ENCODE measurements around the gene NLRP9. TPM values are rescaled to one million over a fixed set of nuclear protein-coding genes. Genes with fewer than 3 reads are reported as not detected.

The NLRP9 gene
- total RNA-seq, 2 donors from 2014 or later: not detected

- Mint-ChIP-seq H3K4me3 (no peak overlapping the region), H3K4me1 (no peaks in the 10 kb centered on the region), H3K27me3 (no peaks in the 10 kb centered on the region), H3K27ac (no peak overlapping the region), H3K36me3 (ENCODE audit: low read depth) (peaks cover 3% of the 10 kb centered on the region)
- no peaks in the 10 kb centered on the region for H3K9me3 ChIP-seq (ENCODE audit: control insufficient read depth, low read length, poor library complexity, severe bottlenecking)
- ATAC-seq (no peak), DNase-seq (no peak)
Measured at GRCh38 chr19:55698256-55698655, 39.9 kb downstream of the NLRP9 start.

GRCh38 chr19:55697698-55698097 lies 40.5 kb downstream of the NLRP9 start:
- H3K36me3 Mint-ChIP-seq (ENCODE audit: low read depth): peaks cover 3% of the 10 kb centered on the region
- peak overlapping the region; percentile 41 for H3K27ac Mint-ChIP-seq
- DNase-seq: no peak

GRCh38 chr19:55697069-55697440 lies 41.1 kb downstream of the NLRP9 start:
- H3K27ac Mint-ChIP-seq: peak overlapping the region; percentile 41
- no peak for ATAC-seq
- no peaks in the 10 kb centered on the region for H3K9me3 ChIP-seq (ENCODE audit: control insufficient read depth, low read length, poor library complexity, severe bottlenecking)
- no peaks in the 10 kb centered on the region for H3K4me1 Mint-ChIP-seq
- H3K27me3 Mint-ChIP-seq: no peaks in the 10 kb centered on the region
- DNase-seq: no peak
- no peak overlapping the region for H3K4me3 Mint-ChIP-seq
- H3K36me3 Mint-ChIP-seq (ENCODE audit: low read depth): peaks cover 3% of the 10 kb centered on the region

More at GRCh38 chr19:55697698-55698097, 40.5 kb downstream of the NLRP9 start:
- no peaks in the 10 kb centered on the region for H3K9me3 ChIP-seq (ENCODE audit: control insufficient read depth, low read length, poor library complexity, severe bottlenecking)
- ATAC-seq: no peak
- Mint-ChIP-seq H3K4me3 (no peak overlapping the region), H3K4me1 (no peaks in the 10 kb centered on the region), H3K27me3 (no peaks in the 10 kb centered on the region)

- Mint-ChIP-seq H3K36me3 (ENCODE audit: low read depth) (peaks cover 3% of the 10 kb centered on the region), H3K27ac (no peak overlapping the region), H3K27me3 (no peaks in the 10 kb centered on the region), H3K4me3 (no peak overlapping the region), H3K4me1 (no peaks in the 10 kb centered on the region)
- DNase-seq: no peak
- ATAC-seq: no peak
- H3K9me3 ChIP-seq (ENCODE audit: control insufficient read depth, low read length, poor library complexity, severe bottlenecking): no peaks in the 10 kb centered on the region
Measured at GRCh38 chr19:55696301-55697068, 41.7 kb downstream of the NLRP9 start.

- no peaks in the 10 kb centered on the region for H3K4me1 Mint-ChIP-seq
- peaks cover 3% of the 10 kb centered on the region for H3K36me3 Mint-ChIP-seq (ENCODE audit: low read depth)
- no peak overlapping the region for H3K27ac Mint-ChIP-seq
- no peak for ATAC-seq
- no peak overlapping the region for H3K4me3 Mint-ChIP-seq
- no peaks in the 10 kb centered on the region for H3K27me3 Mint-ChIP-seq
- H3K9me3 ChIP-seq (ENCODE audit: control insufficient read depth, low read length, poor library complexity, severe bottlenecking): no peaks in the 10 kb centered on the region
- no peak for DNase-seq
Measured at GRCh38 chr19:55695511-55696290, 42.5 kb downstream of the NLRP9 start.

- DNase-seq (no peak), ATAC-seq (no peak)
- H3K36me3 Mint-ChIP-seq (ENCODE audit: low read depth): peaks cover 3% of the 10 kb centered on the region
- H3K27ac Mint-ChIP-seq: no peak overlapping the region
- no peaks in the 10 kb centered on the region for H3K27me3 Mint-ChIP-seq
- H3K4me3 Mint-ChIP-seq: no peak overlapping the region
- no peaks in the 10 kb centered on the region for H3K4me1 Mint-ChIP-seq
- H3K9me3 ChIP-seq (ENCODE audit: control insufficient read depth, low read length, poor library complexity, severe bottlenecking): no peaks in the 10 kb centered on the region
Measured at GRCh38 chr19:55694656-55695491, 43.3 kb downstream of the NLRP9 start.

- peak overlapping the region; percentile 21 for H3K27ac Mint-ChIP-seq
- no peaks in the 10 kb centered on the region for H3K4me1 Mint-ChIP-seq
- no peaks in the 10 kb centered on the region for H3K27me3 Mint-ChIP-seq
- ATAC-seq: no peak
- no peaks in the 10 kb centered on the region for H3K9me3 ChIP-seq (ENCODE audit: control insufficient read depth, low read length, poor library complexity, severe bottlenecking)
- no peak for DNase-seq
- H3K4me3 Mint-ChIP-seq: no peak overlapping the region
- peaks cover 5% of the 10 kb centered on the region for H3K36me3 Mint-ChIP-seq (ENCODE audit: low read depth)
Measured at GRCh38 chr19:55694241-55694655, 44.0 kb downstream of the NLRP9 start.

- H3K9me3 ChIP-seq (ENCODE audit: control insufficient read depth, low read length, poor library complexity, severe bottlenecking): no peaks in the 10 kb centered on the region
- Mint-ChIP-seq H3K27me3 (no peaks in the 10 kb centered on the region), H3K4me1 (peaks cover 2% of the 10 kb centered on the region), H3K27ac (peak overlapping the region; percentile 21), H3K36me3 (ENCODE audit: low read depth) (peaks cover 3% of the 10 kb centered on the region), H3K4me3 (no peak overlapping the region)
- DNase-seq (no peak), ATAC-seq (no peak)
Measured at GRCh38 chr19:55693336-55693974, 44.7 kb downstream of the NLRP9 start.

GRCh38 chr19:55692681-55693081 lies 45.5 kb downstream of the NLRP9 start:
- H3K9me3 ChIP-seq (ENCODE audit: control insufficient read depth, low read length, poor library complexity, severe bottlenecking): no peaks in the 10 kb centered on the region
- Mint-ChIP-seq H3K4me3 (no peak overlapping the region), H3K4me1 (peaks cover 5% of the 10 kb centered on the region), H3K36me3 (ENCODE audit: low read depth) (peaks cover 2% of the 10 kb centered on the region), H3K27me3 (no peaks in the 10 kb centered on the region), H3K27ac (no peak overlapping the region)
- ATAC-seq (no peak), DNase-seq (no peak)

- H3K27me3 Mint-ChIP-seq: no peaks in the 10 kb centered on the region
- no peak overlapping the region for H3K4me3 Mint-ChIP-seq
- peaks cover 5% of the 10 kb centered on the region for H3K4me1 Mint-ChIP-seq
- H3K36me3 Mint-ChIP-seq (ENCODE audit: low read depth): peaks cover 2% of the 10 kb centered on the region
- no peak overlapping the region for H3K27ac Mint-ChIP-seq
- ATAC-seq (no peak), DNase-seq (no peak)
- no peaks in the 10 kb centered on the region for H3K9me3 ChIP-seq (ENCODE audit: control insufficient read depth, low read length, poor library complexity, severe bottlenecking)
Measured at GRCh38 chr19:55691561-55692481, 46.4 kb downstream of the NLRP9 start.

GRCh38 chr19:55690769-55691545 lies 47.2 kb downstream of the NLRP9 start:
- peaks cover 3% of the 10 kb centered on the region for H3K36me3 Mint-ChIP-seq (ENCODE audit: low read depth)
- no peak overlapping the region for H3K27ac Mint-ChIP-seq
- DNase-seq (no peak), ATAC-seq (no peak)
- H3K9me3 ChIP-seq (ENCODE audit: control insufficient read depth, low read length, poor library complexity, severe bottlenecking): no peaks in the 10 kb centered on the region
- no peaks in the 10 kb centered on the region for H3K27me3 Mint-ChIP-seq
- H3K4me3 Mint-ChIP-seq: no peak overlapping the region
- peaks cover 5% of the 10 kb centered on the region for H3K4me1 Mint-ChIP-seq

Measured in T-helper 17 cell (primary cell).